H1 (cell line): ENCODE data around the gene HOXB7. TPM values are rescaled to one million over a fixed set of nuclear protein-coding genes. Genes with fewer than 3 reads are reported as not detected.

Experiments used
- CBX5 ChIP-seq: fragments of 300-800, 300-1000 bp; sonication (generic); IDR thresholded peaks from 2 replicates; pipeline ENCODE4 v1.7.1; 2016; ENCODE audit warnings: antibody characterized with exemption, low read length, low read depth
- CHD1 ChIP-seq: IDR thresholded peaks from 2 replicates; pipeline ENCODE4 v1.6.1; 2012; ENCODE audit warnings: low read depth, low read length, improper control_type of control experiment
- CHD2 ChIP-seq: IDR thresholded peaks from 2 replicates; pipeline ENCODE4 v1.6.1; 2012; ENCODE audit warnings: low read length, improper control_type of control experiment
- CTBP2 ChIP-seq: IDR thresholded peaks from 2 replicates; pipeline ENCODE4 v1.7.0; 2011; ENCODE audit warnings: borderline replicate concordance, mild to moderate bottlenecking, moderate library complexity, mixed read lengths, low read length; ENCODE audit not compliant: insufficient read depth, insufficient read length
- CTCF ChIP-seq, 3 experiments: IDR thresholded peaks; 1 replicate in 2 of 3; 2 replicates in 1 of 3; pipeline versions ENCODE4 v1.5.1 to v1.6.1; 2011; ENCODE audit warnings: low read length in 3 of 3, mild to moderate bottlenecking in 3 of 3, inconsistent platforms in 2 of 3, low read depth in 1 of 3, moderate library complexity in 1 of 3; ENCODE audit not compliant: insufficient read depth in 1 of 3; ENCODE audit errors: control extremely low read depth in 1 of 3
- EGR1 ChIP-seq: IDR thresholded peaks from 2 replicates; pipeline ENCODE4 v1.6.1; 2011; ENCODE audit warnings: low read depth, low read length, borderline replicate concordance
- EP300 ChIP-seq, 2 experiments: IDR thresholded peaks; 1 replicate in 1 of 2; 2 replicates in 1 of 2; pipeline ENCODE4 v1.6.1; 2011 to 2012; ENCODE audit warnings: low read depth in 2 of 2, low read length in 2 of 2, mild to moderate bottlenecking in 2 of 2, borderline replicate concordance in 1 of 2, inconsistent platforms in 1 of 2, moderate library complexity in 1 of 2
- EZH2 ChIP-seq: fragments of 200-600 bp; sonication (generic); IDR thresholded peaks from 2 replicates; pipeline ENCODE4 v1.7.1; 2012; ENCODE audit warnings: low read depth, mild to moderate bottlenecking, moderate library complexity, low read length, inconsistent platforms; ENCODE audit not compliant: severe bottlenecking
- KDM5A ChIP-seq: fragments of 200-600 bp; IDR thresholded peaks from 2 replicates; pipeline ENCODE4 v1.7.1; 2012; ENCODE audit warnings: mild to moderate bottlenecking, low read length, inconsistent platforms, mixed read lengths
- NRF1 ChIP-seq: IDR thresholded peaks from 2 replicates; pipeline ENCODE4 v1.6.1; 2011; ENCODE audit warnings: mild to moderate bottlenecking, low read depth, low read length, improper control_type of control experiment
- POLR2AphosphoS5 ChIP-seq: IDR thresholded peaks from 2 replicates; pipeline ENCODE4 v1.6.1; 2011; ENCODE audit warnings: low read depth, low read length
- SIRT6 ChIP-seq: IDR thresholded peaks from one replicate; pipeline ENCODE4 v1.7.1; 2012; ENCODE audit warnings: low read length, inconsistent platforms
- SP4 ChIP-seq: IDR thresholded peaks from 2 replicates; pipeline ENCODE4 v1.6.1; 2012; ENCODE audit warnings: low read length, inconsistent platforms
- SUZ12 ChIP-seq: fragments of 200-600 bp; sonication (generic); IDR thresholded peaks from 2 replicates; pipeline ENCODE4 v1.6.1; 2012; ENCODE audit warnings: mild to moderate bottlenecking, inconsistent platforms, low read length, moderate library complexity, mixed read lengths
- TAF1 ChIP-seq: IDR thresholded peaks from 2 replicates; pipeline ENCODE4 v1.6.1; 2011; ENCODE audit warnings: mild to moderate bottlenecking, low read depth, low read length
- TAF7 ChIP-seq: optimal IDR thresholded peaks from 2 replicates; pipeline ENCODE3; 2011; ENCODE audit warnings: low read depth, mild to moderate bottlenecking, inconsistent platforms, low read length, moderate library complexity, borderline replicate concordance
- TBP ChIP-seq: IDR thresholded peaks from 2 replicates; pipeline ENCODE4 v1.6.1; 2011; ENCODE audit warnings: low read depth, low read length, improper control_type of control experiment
- TCF12 ChIP-seq: IDR thresholded peaks from 2 replicates; pipeline ENCODE4 v1.6.1; 2011; ENCODE audit warnings: low read depth, mild to moderate bottlenecking, low read length
- polyA plus RNA-seq, 7 experiments: library from polyadenylated mRNA; depleted of rRNA in 3 of 7; stranded (reverse) in 5 of 7; unstranded in 2 of 7; fragments of >200 nt in 5 of 7; fragments of 200-250 nt in 2 of 7; gene quantifications; 1 replicate in 5 of 7; 2 replicates in 1 of 7; 4 replicates in 1 of 7; pipeline versions ENCODE4 v1.2.1 to v1.2.3, GENCODE V29; 2011 to 2013; ENCODE audit warnings: missing spikeins in 2 of 7, mixed read lengths in 2 of 7
- total RNA-seq: library from RNA; stranded (reverse); fragmentation: NEBNext Ultra II Directional; extraction: Animal tissue kit (Norgen Biotek cat#: 25700); gene quantifications from 2 replicates; pipeline ENCODE4 v1.2.1, GENCODE V29; 2021
- TF ChIP-seq, protein P1 (sequence below): IDR thresholded peaks from 2 replicates; pipeline ENCODE4 v1.6.1; 2012; ENCODE audit warnings: low read length, inconsistent platforms

Gene HOXB7
- total and polyA plus RNA-seq, 2 of the 8 experiments (the other 6 are each of a cell fraction or from before 2014, with no cell fraction given) = not detected

DNA sequence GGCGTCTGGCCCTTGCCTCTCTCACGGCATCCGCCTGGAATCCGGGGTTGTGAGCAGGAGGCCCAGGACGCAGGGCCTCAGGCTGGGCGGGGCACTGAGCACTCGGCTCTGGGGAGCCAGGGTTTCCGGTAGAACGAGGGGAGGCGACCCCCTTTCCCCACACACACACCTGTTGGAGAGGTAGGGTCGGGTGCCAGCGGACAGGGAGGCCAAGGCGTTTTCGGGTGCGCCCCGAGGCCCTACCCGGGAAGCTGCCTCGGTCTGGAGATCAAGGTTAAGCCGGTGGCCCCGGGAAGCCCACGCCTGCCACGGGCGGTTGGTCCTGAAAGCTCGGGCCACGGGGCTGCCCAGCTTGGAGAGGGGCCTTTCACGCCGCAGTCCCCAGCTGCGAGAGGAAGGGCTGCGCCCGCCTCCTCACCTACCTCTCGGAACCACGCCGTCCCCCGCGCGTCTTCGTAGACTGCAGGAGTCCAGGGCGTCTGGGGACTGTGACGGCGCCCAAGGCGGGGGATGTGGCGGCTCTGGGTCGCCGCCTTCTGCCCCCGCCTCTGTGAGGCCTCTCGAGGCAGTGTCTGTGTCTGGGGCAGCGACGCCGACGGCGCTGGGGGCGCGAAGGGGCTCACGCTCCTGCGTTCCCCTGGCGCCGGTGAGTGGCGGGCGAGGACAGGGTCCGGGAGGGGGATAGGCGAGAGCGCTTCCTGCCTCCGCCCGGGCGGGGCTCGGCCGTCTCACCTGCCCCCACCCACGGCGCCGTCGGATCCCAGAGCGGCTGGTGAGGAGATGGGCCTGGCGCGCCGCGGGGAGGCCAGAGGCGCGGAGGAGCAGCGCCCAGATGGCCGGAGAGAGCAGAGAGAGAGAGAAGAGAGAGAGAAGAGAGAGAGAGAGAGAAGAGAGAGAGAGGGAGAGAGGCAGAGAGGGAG lies 35.6 kb upstream of the HOXB7 start (continued):
- TF ChIP-seq TAF7 (no peak), TCF12 (0 out of 2 replicates have a peak, but pooled peaks have one; percentile 7), TBP (no peak), CHD2 (no peak), CTCF (IDR thresholded peaks at IDR 0.05; ENCODE audit: control extremely low read depth in 1 of 3, insufficient read depth in 1 of 3, low read depth in 1 of 3, low read length in 3 of 3) (no peak), NRF1 (no peak), EZH2 (peak; percentile 92), TAF1 (no peak), EGR1 (0 out of 2 replicates have a peak, but pooled peaks have one; percentile 16), SP4 (no peak), SUZ12 (peak; percentile 95), CTBP2 (peak; percentile 58), CHD1 (no peak), SIRT6 (no peak), CBX5 (no peak), POLR2AphosphoS5 (no peak), EP300 (IDR thresholded peaks at IDR 0.05; ENCODE audit: borderline replicate concordance in 1 of 2, low read depth in 2 of 2, low read length in 2 of 2) (no peak), KDM5A (no peak)
- TF ChIP-seq, protein P1, sequence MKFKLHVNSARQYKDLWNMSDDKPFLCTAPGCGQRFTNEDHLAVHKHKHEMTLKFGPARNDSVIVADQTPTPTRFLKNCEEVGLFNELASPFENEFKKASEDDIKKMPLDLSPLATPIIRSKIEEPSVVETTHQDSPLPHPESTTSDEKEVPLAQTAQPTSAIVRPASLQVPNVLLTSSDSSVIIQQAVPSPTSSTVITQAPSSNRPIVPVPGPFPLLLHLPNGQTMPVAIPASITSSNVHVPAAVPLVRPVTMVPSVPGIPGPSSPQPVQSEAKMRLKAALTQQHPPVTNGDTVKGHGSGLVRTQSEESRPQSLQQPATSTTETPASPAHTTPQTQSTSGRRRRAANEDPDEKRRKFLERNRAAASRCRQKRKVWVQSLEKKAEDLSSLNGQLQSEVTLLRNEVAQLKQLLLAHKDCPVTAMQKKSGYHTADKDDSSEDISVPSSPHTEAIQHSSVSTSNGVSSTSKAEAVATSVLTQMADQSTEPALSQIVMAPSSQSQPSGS = no peak
